GM19023 (cell line): Measurements from ENCODE around the gene NFYC.
A peak's percentile ranks its signal among the peaks of the same experiment; 100 is the strongest.

Experiments used
- ATAC-seq: cut with Tn5 transposase; IDR thresholded peaks from one replicate; pipeline ENCODE4 v1.9.1; 2021; ENCODE audit warnings: mild to moderate bottlenecking, moderate library complexity; ENCODE audit not compliant: unreplicated experiment

Gene NFYC

GRCh38 chr1:40818264-40818961 is 126.9 kb downstream of the NFYC start:
- ATAC-seq: peak; percentile 84

GRCh38 chr1:40819101-40819500 is 127.6 kb downstream of the NFYC start:
- ATAC-seq: no peak

DNA sequence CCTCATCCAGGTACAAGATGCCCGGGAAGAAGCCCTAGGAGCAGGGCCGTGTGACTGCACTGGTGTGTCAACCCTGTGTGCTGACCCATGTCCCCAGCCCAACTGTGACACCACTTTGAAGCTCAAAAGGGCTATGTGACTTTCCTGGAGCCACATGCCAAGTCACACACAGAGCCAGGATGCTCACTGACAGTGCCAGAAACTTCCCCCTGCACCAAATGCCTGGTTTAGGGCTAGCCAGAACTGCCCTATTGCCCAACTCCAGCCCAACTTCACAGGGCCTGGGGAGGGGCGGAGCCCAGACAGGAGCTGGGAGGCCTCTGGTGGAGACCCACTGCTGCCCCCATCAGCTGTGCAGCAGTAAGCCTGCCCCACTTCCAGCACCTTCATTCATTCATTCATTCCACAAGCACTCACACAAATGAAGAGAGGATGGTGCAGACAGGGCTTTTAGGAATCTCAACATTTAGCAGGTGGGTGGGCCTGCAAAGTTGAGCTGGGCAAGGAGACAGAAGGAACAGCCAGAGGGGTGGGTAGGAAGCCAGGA is 128.8 kb downstream of the NFYC start:
- no peak for ATAC-seq
